GM19328 (cell line): ENCODE measurements around the gene SLC35G4.
"Not testable (repeated sequence)": the region's sequence is repeated elsewhere in the genome, so short reads cannot be mapped to it uniquely, and the experiment has no call there.

ENCODE experiments used
- ATAC-seq: cut with Tn5 transposase; IDR thresholded peaks from one replicate; pipeline ENCODE4 v1.9.1; 2021; ENCODE audit warnings: mild to moderate bottlenecking, moderate library complexity; ENCODE audit not compliant: unreplicated experiment

SLC35G4 gene

DNA sequence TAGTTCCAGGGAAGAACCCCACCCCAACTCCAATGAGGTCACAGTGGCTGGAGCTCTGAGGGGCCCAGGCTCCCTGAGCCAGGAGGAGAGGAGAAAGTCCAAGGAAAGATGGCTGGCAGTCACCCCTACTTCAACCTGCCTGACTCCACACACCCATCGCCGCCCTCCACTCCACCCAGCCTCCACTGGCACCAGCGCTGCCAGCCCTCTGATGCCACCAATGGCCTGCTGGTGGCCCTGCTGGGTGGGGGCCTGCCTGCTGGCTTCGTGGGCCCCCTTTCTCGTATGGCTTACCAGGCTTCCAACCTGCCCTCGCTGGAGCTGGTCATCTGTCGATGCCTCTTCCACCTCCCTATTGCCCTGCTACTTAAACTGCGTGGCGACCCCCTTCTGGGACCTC, at the start of gene SLC35G4:
Gene SLC35G4 (plus strand): TSS at position 109 of the 400 bp plus-strand sequence. CDS start 0 bp downstream, at position 109.
- not testable (repeated sequence) for ATAC-seq

DNA sequence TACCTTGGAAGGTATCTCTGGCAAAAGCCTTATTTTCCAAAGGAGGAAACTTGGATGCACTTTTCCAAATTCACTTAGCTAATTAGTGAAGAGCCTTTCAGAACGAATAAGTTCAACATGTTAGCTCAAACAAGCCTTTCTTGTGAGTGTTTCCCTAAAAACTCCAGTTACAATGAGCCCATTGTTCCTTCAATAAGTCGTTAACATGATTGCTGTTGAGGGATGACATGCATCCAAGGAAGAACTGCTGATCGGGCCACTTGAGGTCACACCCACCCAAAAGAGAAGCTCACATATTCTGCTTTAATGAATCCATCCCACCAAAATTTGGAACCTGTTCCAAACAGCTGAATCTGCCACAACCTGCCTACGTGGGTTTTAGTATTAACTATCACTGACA, 48.1 kb upstream of the SLC35G4 start:
- ATAC-seq, result no peak

- no peak for ATAC-seq
Measured at GRCh38 chr18:11565716-11566115, 43.7 kb upstream of the SLC35G4 start.

DNA sequence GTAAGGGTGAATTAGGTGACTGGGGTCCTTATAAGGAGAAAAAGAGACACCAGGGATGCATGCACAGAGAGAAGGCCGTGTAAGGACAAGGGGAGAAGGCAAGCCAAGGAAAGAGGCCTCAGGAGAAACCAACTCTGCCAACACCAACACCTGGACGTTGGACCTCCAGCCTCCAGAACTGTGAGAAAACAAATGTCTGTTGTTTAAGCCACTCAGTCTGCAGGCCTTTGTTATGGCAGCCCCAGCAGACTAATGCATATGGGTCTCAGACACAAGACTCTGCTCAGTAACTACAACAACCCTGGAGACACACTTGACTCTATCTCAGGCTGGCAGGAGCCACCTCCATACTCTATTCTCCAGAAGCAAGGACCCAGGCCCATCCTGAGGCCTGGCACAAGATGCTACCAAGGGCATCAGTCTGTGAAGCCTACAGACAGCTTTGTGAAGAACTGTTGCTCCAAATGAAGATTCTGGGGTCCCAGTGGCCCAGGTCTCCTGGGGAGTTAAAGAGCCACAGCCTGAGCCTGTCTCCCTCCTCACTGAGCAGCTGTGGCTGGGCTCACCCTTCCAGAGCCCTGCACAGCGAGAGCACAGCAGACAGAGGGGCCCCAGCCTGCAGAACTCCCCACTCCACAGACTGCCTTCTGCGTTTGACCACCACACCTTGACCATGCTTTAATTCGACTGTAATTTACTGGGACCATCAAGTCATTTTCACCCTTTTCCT, 43.0 kb upstream of the SLC35G4 start:
- ATAC-seq, result no peak

DNA sequence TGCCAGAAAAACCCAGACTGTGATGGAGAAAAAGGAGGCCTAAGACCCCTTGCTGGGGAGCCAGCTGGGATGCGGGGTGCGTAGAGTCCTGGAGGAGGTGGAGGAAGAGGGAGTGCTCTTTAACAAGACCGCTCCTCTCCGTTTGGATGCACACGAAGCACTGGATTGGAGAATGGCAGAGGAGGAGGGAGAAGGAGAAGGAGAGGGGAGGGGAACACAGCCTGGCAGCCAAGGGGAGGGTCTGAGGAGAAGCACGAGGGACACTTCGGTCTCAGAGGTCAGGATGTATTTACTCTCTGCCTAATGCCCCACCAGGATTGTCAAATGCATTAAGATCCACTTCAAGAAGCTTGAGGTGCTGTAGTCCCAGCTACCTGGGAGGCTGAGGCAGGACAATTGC, 42.0 kb upstream of the SLC35G4 start:
- ATAC-seq, result no peak

DNA sequence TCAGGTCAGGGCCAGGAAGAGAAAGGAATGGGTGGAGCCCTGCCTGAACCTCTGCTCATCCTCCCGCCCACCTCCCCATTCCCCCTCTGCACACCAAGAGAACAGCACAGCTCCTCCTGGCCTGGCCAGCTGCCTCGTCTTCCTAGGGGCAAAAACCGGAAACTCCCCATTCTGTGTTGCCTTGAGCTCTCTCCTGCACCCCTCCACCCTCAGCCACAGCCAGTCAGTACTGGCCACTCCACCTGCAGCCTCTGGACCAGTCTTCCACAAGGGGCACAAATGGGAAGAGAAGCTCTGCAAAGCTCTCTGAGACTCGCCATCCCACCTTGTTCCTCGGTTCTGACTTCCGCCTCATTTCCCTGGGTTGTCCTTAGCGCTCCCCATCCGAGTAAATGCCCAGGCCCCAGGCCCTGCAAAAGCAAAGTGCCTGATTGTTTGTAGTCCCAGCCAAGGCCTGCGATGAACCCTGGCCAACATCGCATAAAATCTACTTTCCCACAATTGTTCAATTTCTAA, 39.3 kb upstream of the SLC35G4 start:
- no peak for ATAC-seq

DNA sequence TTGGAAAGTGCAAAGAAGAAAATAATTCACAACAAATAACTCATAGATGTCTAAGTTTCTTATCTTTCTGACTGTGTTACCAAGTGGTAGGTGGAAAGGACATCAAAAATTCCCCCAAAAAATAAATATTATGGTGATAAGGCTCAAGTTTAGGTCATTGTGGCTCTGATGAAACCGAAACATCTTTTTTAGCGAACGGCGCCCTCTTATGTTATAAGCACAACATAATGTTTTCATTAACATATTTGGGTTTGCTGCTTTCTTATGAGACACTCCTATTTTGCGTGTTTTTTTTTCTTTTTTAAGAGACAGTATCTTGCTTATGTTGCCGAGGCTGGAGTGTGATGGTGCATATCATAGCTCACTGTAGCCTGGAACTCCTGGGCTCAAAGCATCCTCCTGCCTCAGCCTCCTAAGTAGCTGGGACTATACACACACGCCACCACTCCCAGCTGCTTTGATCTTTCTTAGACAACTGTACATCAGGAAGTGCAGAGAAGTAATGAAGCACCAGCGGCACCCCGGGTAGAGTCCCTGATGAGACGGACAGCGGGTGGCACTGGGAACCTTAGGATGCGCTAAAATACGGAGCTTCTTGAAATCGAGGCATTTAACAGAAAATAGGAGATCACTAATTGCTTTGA, 38.5 kb upstream of the SLC35G4 start:
- no peak for ATAC-seq

DNA sequence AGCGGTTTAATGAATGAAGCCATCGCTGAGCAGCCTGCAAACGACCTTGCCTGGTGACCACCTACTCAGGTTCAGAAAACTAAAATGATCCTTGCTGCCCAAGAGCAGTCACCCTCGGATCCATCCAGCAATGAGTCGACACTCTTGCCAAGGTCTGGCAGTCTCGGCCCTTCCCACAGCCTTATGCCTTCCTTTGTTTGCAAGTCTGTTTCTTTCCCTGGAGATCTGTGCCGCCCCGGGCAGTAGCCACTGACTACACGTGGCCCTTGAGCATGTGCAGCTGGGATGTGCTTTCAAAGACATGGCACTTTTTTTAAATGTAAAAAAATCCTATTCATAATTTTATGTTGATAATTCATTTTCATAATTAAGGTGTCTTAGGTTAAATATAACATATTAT, 37.2 kb upstream of the SLC35G4 start:
- no peak for ATAC-seq

DNA sequence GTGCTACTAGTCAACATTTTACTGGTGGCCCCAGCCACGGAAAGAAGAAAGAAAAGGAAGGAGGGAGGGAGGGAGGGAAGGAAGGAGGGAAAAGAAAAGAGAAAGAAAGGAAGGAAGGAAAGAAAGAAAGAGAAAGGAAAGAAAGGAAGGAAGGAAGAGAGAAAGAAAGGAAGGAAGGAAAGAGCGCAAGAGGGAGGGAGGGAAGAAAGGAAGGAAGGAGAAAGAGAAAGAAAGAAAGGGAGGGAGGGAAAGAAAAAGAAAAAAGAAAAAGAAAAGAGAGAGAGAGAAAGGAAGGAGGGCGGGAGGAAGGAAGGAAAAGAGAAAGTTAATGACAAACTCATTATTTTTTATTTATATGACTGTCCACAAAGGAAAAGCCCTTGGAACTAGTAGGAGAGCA, 34.9 kb upstream of the SLC35G4 start:
- ATAC-seq, result no peak

DNA sequence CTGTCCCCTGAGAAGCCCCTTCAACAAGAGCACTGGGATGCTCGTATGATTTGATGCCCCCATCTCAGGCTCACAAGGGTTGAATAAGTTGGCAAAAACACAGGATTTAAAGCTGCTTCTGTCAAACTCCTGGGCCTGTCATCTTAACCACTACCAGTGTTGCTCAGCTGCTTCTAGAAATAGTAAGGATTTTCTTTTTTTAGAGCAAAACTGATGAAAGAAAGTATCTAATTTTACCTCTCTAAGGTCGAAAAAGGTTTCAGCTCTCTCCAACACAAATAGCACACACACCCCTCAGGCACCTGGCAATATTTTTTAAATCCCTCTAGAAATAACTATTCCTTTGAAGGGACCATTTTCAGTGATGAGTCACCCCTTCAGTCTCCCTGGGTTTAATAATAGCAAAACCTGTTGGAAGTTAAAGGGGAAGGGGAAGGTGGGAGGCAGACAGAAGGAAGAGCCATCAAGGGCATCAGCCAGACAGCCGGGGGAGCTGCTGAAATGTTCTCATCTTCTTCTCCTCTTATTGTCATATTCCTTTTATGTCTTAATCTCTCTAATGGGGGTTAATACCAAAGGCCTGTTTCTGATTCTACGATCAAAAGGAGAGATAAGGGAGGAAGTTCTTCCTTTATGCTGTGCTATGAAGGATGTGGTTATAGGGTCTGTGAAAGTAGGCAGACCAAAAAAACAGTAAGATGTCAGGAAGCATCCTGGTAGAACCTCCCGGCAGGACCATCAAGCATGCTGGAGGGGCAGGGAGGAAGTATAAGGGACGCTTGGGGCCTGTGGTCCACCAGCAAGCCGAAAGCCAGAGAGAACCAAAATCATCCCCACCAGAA, 31.9 kb upstream of the SLC35G4 start:
- no peak for ATAC-seq

DNA sequence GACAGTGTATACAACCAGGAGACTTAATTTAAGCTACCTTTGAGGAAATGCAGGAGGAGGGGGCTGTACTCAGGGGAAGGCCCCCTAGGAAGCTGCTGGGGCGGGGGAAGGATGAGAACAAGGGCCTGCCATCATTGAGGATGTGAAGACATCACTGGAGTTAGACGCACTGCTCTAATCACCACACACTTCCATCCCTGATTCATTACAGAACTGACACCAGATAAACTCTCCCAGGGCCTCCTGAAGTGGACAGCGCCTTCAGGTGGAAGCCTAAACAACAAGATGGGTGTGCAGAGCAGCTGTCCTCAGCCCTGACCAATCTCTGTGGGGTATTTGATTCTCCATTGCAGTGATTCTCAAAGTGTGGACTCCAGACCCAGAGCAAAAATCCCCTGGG, 30.6 kb upstream of the SLC35G4 start:
- ATAC-seq, result no peak

- ATAC-seq, result no peak
Measured at GRCh38 chr18:11579916-11580315, 29.5 kb upstream of the SLC35G4 start.

DNA sequence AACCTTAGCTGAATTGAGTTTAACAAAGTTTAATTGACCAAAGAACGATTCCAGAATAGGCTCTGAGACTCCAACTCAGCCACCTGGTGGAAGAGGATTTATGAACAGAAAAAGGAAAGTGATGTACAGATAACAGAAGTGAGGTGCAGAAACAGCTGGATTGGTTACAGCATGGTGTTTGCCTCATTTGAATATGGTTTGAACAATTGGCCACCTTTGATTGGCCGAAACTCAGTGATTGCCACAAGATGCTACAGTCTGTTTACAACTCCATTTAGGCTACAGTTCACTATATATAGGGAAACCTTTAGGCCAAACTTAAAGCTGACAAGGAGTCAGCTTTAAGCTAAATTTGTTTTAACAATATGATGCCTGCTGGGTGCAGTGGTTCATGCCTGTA, 28.1 kb upstream of the SLC35G4 start:
- peak; percentile 50 for ATAC-seq

DNA sequence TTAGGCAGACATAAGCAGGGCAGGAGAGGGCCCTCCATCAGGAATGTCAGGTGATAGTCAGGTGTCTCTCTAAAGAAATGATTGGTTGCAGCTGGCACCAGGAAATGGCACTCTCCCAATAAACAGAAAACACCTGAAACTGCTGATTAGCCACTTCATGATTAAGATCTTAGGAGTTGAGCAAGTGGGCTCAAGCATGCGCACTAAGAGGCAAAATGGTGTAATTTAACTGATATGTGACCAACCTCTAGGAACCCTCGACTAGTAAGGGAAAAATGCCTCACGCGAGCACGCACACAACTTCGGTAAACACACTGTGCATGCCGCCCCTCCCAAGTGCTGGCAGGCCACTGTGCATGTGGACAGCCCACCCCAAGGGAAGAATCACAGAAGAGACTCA, 23.8 kb upstream of the SLC35G4 start:
- ATAC-seq, result no peak

GRCh38 chr18:11586896-11587295, 22.5 kb upstream of the SLC35G4 start:
- no peak for ATAC-seq

- no peak for ATAC-seq
Measured at GRCh38 chr18:11587432-11587831, 22.0 kb upstream of the SLC35G4 start.

DNA sequence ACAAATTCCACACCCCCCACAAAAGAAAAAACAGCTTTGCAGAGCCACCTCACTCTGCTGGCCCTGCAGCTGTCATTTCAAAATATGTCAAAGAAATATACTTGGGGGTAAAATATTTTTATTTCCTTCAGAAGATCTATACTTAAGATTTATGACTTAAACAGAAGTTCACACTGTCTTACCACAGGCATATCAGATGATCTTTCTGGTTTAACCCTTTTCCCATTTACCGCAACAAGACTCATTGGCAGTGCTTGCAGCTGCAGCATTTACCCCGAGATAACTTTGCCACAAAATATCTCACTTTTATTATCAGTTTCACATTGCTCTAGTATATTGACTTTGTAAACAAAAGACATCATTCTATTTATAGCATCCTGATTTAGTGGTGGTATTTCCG, 21.6 kb upstream of the SLC35G4 start:
- ATAC-seq, result no peak

- no peak for ATAC-seq
Measured at GRCh38 chr18:11591957-11592356, 17.4 kb upstream of the SLC35G4 start.

- no peak for ATAC-seq
Measured at GRCh38 chr18:11600321-11600720, 9.1 kb upstream of the SLC35G4 start.

- ATAC-seq, result no peak
Measured at GRCh38 chr18:11607906-11608305, 1.5 kb upstream of the SLC35G4 start.

- ATAC-seq, result not testable (repeated sequence)
Measured at GRCh38 chr18:11608618-11609017, 778 bp upstream of the SLC35G4 start.
